Activated T-helper 1 cell treated with anti-CD3 and anti-CD28 coated beads, Interleukin-12 subunit alpha, Interleukin-12 subunit beta, Interleukin-2, Interleukin-4 antibody, amounts not matched to agents 30 ng/mL and 10 ng/mL and 1 ng/mL, durations not matched to agents 14 hours and 24 hours and 36 hours (primary cell): ENCODE data around the gene CRB2. TPM values are rescaled to one million over a fixed set of nuclear protein-coding genes. Genes with fewer than 3 reads are reported as not detected.

Source experiments
- DNase-seq: peaks from one replicate; pipeline ENCODE4 v3.0.0; 2021; ENCODE audit warnings: low spot score
- H3K27ac Mint-ChIP-seq: one replicate; pipeline ENCODE4 v1.8.0; 2021; ENCODE audit warnings: mild to moderate bottlenecking, mixed read lengths
- H3K27me3 Mint-ChIP-seq: one replicate; pipeline ENCODE4 v1.8.0; 2022; ENCODE audit warnings: mild to moderate bottlenecking, moderate library complexity, mixed read lengths; ENCODE audit not compliant: insufficient read depth
- H3K36me3 Mint-ChIP-seq: one replicate; pipeline ENCODE4 v1.8.0; 2021; ENCODE audit warnings: low read depth, mixed read lengths
- H3K4me1 Mint-ChIP-seq: one replicate; pipeline ENCODE4 v1.8.0; 2021; ENCODE audit warnings: low read depth, mixed read lengths
- H3K4me3 Mint-ChIP-seq: one replicate; pipeline ENCODE4 v1.8.0; 2021; ENCODE audit warnings: mild to moderate bottlenecking, moderate library complexity, mixed read lengths
- H3K9me3 Mint-ChIP-seq: one replicate; pipeline ENCODE4 v1.8.0; 2021; ENCODE audit warnings: mixed read lengths
- intact Hi-C: fragments of 100-400 bp; cut with micrococcal nuclease; formaldehyde crosslinking; loops from one replicate; pipeline ENCODE4 v1.15.1; 2024
- total RNA-seq: library from RNA; stranded (reverse); gene quantifications from 2 replicates; pipeline ENCODE4 v1.2.3, GENCODE V29; 2022

Gene CRB2
- total RNA-seq, 1 donor from 2014 or later, result not detected

DNA sequence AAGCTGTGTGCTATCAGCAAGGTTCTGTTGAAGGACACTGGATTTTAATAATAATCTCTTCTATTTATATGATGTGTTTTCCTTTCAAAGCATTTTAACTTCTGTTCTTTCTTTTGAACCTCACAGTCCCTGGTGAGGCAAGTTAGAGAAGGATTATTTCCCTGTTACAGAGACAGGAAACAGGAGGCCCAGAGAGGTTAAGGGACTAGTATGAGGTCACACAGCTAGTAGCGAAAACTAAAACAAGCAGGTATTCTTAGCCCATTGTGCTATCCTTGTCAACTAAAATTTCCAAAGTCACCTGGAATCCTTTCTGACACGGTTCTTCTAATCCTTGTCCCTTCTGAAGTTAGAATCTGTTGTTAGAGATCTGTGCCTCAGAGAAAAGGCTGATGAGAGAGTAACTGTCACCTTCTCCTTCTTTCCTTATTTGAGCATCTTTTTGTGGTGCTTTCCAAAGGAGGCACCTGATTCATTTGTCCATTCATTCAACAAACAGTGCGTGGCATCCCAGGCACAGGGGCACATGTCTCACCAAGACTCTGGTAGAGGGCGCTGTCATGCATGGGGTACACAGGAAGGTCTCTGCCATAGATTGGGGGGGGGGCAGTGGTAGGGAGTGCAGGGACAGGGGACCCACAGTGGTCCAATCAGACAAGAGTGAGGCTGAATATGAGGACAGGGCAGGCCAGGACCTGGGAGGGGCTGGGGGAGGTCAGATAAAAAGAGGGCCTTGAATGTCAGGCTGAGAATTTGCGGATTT, 61.5 kb downstream of the CRB2 start:
- Mint-ChIP-seq H3K4me3 (no peak overlapping the region), H3K4me1 (no peaks in the 10 kb centered on the region), H3K36me3 (no peaks in the 10 kb centered on the region), H3K27ac (no peak overlapping the region), H3K27me3 (no peaks in the 10 kb centered on the region), H3K9me3 (no peaks in the 10 kb centered on the region)
- no peak for DNase-seq
- intact Hi-C loops, result no loop called here

DNA sequence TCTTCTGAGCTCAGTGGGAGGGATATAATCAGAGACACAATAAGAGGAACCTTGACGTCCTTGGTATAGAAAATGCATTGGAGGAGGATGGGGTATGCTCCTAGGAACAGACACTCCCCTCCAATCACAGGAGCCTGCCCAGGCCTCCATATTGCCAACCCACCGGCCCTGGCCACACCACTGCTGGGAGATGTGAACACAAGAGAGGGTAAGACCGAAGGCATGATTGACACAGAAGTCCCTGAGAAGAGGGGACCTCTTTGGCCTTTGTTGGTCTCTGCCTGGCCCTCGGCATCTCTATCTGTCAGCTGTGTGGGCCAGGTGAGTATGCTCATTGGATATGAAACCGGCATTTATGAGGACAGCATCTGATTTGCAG, 62.0 kb downstream of the CRB2 start:
- DNase-seq, result no peak
- Mint-ChIP-seq H3K4me1 (no peaks in the 10 kb centered on the region), H3K4me3 (no peak overlapping the region), H3K9me3 (no peaks in the 10 kb centered on the region), H3K27ac (no peak overlapping the region), H3K36me3 (no peaks in the 10 kb centered on the region), H3K27me3 (no peaks in the 10 kb centered on the region)
- intact Hi-C loops, result no loop called here

DNA sequence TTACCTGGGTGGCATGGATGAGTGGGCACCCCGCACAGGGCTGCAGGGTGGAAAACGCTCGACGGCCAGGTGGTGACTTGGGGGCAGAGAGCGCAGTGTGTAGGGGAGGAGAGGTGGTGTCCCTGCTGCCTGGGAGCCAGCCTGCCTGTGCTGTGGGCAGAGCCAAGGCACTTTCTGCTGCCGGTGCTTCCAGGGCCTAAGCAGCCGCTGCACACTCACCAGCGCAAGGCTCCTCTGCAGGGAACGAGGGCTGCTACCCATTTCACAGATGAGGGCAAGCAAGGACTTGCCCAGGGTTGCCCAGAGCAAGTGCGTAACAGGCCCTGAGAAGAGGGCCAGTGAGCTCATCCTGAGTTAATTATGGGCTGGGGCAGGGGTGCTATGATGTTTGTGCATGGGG, 62.5 kb downstream of the CRB2 start:
- no peaks in the 10 kb centered on the region for H3K27me3 Mint-ChIP-seq
- no peak overlapping the region for H3K4me3 Mint-ChIP-seq
- no peak for DNase-seq
- H3K36me3 Mint-ChIP-seq, result no peaks in the 10 kb centered on the region
- no peaks in the 10 kb centered on the region for H3K9me3 Mint-ChIP-seq
- H3K4me1 Mint-ChIP-seq, result no peaks in the 10 kb centered on the region
- H3K27ac Mint-ChIP-seq, result no peak overlapping the region
- intact Hi-C loops, result no loop called here

DNA sequence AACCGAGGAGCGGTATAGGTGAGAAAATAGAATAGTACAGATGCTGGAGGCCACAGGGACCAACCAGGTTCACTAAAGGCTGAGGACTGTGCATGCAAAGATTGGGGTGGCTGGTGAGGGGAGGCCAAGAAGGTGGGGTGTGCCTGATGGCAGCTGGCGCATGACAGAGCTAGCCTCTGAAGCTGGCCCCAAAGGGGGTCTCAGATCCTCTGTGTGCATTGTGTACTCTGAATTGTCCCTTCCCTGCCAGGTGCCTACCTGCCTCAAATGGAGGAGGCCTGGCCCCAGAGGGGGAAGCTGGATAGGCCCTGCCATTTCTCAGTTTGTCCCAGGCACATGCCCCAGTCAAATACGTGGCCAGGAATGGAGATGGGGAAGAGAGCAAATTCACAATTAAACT, 63.1 kb downstream of the CRB2 start:
- Mint-ChIP-seq H3K9me3 (no peaks in the 10 kb centered on the region), H3K27ac (no peak overlapping the region), H3K4me3 (no peak overlapping the region), H3K4me1 (no peaks in the 10 kb centered on the region), H3K27me3 (no peaks in the 10 kb centered on the region), H3K36me3 (no peaks in the 10 kb centered on the region)
- intact Hi-C loops, result no loop called here
- no peak for DNase-seq

DNA sequence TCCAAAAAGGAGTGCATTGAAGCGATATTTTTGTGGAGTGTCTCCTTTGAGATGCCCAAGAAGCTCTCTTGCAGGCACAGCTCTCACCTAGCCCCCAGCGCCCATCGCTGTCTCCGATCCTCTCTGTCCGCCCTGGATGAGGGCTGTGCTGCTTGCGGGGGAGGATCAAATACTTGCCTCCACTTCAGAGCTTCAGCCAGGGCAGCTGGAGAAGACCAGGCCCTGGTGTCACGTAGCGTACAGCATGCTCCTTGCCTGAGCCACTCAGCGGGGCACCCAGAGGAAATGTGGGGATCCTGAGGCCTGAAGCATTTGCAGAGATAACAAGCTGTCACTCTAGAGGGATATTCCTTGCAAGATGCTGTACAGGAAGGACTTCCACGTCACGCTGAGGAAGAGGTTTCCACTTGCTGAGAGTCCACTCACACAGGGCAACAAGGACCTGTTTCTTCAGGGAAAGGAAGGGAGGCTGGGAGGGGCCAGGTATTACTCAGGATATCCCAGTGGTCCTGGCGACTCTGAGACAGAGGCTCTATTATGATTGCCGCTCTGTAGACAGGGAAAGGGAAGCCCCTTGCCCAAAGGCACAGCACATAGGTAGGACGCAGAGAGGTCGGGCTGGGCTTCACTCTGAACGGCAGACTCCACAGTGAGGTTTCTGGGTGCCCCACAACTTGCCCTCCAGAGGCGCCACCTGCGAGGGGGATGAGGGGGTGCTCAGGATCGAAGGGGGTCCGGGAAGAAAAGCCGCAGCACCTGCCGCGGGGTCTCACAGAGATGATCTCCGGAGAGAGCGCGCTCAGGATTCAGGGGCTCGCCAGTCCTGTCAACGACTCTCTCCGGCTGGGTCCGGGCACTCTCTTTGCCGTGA, 64.0 kb downstream of the CRB2 start:
- no peak for DNase-seq

DNA sequence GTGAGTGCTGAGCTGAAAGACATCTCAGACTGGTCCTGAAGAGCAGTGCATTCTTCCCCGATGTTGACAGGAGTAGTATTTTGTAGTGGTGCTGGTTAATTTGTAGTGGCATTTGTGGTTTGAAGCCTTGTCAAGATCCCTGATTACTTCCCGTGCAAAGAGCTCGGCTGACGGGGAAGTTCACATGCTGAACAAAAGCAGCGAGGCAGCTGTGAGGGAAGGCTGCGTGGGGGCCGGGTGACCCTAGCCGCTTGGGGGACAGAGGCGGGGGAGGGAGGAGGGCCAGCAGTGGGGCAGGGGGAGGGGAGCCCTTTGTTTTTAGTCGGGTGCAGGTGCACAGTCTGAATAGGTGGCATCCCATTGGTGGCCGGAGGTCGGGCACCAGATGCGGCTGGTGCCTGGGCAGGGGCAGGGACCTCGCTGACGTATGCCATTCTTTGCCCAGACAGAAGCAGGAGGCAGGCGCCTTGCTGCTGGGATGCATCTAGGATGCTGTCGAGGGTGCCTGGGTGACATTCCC, 64.7 kb downstream of the CRB2 start:
- no peaks in the 10 kb centered on the region for H3K36me3 Mint-ChIP-seq
- no peak for DNase-seq
- no peaks in the 10 kb centered on the region for H3K4me1 Mint-ChIP-seq
- no peaks in the 10 kb centered on the region for H3K27me3 Mint-ChIP-seq
- H3K27ac Mint-ChIP-seq, result no peak overlapping the region
- H3K9me3 Mint-ChIP-seq, result no peaks in the 10 kb centered on the region
- H3K4me3 Mint-ChIP-seq, result no peak overlapping the region
- intact Hi-C loops, result no loop called here

More for the DNA sequence above, 64.0 kb downstream of the CRB2 start:
- H3K4me3 Mint-ChIP-seq, result no peak overlapping the region
- H3K9me3 Mint-ChIP-seq, result no peaks in the 10 kb centered on the region
- H3K27ac Mint-ChIP-seq, result no peak overlapping the region
- no peaks in the 10 kb centered on the region for H3K36me3 Mint-ChIP-seq
- no peaks in the 10 kb centered on the region for H3K27me3 Mint-ChIP-seq
- no peaks in the 10 kb centered on the region for H3K4me1 Mint-ChIP-seq
- intact Hi-C loops, result no loop called here

DNA sequence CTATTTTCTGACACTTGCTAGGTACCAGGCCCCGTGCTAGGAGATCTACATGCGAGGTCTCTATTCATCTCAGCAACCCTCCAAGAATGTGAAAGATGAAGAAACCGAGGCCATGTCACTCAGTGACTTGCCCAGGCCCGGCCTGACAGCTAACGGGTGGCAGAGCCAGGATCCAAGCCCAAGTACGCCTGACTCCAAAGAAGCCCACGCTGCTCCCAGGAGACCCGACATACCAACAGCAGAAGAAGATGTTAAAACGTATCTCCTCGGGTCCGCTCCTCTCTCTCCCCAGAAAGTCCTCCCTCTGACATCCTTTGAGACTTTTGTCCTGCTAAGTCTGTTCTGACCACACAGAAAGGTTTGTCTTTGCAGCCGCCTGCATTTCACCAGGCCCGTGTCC, 65.2 kb downstream of the CRB2 start:
- intact Hi-C loops, result no loop called here
- no peaks in the 10 kb centered on the region for H3K27me3 Mint-ChIP-seq
- no peak overlapping the region for H3K27ac Mint-ChIP-seq
- H3K4me1 Mint-ChIP-seq, result no peaks in the 10 kb centered on the region
- H3K9me3 Mint-ChIP-seq, result no peaks in the 10 kb centered on the region
- no peak for DNase-seq
- no peak overlapping the region for H3K4me3 Mint-ChIP-seq
- no peaks in the 10 kb centered on the region for H3K36me3 Mint-ChIP-seq

DNA sequence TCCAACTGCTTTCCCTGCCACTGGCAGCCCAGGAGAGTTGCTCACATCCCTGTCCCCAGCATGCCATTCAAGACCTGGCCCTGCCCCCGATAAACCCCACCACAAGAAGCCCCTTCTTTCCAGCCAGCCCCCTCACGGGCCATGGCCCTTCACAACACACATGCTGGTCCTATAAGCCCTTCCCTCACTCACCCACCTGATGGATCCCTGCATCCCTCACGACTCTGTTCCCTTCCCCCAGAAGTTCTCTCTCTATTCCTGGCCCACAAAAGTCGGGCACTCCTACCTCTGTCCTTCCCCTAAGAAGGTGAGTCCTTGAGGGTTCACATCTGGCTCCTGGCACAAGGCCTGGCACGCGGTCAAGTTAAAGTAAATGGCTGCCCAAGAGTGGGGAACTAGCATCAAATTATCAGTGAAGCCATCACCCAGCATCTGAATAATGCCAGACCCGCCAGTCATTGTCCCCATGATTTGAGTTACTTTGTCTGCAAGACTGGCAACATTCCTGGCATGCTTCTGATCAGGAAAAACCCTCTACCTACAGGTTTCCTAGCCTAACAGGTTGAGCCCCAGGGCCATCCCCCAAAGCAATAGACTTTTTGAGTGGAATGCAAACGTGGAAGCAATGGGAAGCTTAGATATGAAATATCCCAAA, 65.9 kb downstream of the CRB2 start:
- H3K9me3 Mint-ChIP-seq, result no peaks in the 10 kb centered on the region
- no peaks in the 10 kb centered on the region for H3K27me3 Mint-ChIP-seq
- no peaks in the 10 kb centered on the region for H3K4me1 Mint-ChIP-seq
- DNase-seq, result no peak
- no peaks in the 10 kb centered on the region for H3K36me3 Mint-ChIP-seq
- intact Hi-C loops, result no loop called here
- no peak overlapping the region for H3K27ac Mint-ChIP-seq
- H3K4me3 Mint-ChIP-seq, result no peak overlapping the region

DNA sequence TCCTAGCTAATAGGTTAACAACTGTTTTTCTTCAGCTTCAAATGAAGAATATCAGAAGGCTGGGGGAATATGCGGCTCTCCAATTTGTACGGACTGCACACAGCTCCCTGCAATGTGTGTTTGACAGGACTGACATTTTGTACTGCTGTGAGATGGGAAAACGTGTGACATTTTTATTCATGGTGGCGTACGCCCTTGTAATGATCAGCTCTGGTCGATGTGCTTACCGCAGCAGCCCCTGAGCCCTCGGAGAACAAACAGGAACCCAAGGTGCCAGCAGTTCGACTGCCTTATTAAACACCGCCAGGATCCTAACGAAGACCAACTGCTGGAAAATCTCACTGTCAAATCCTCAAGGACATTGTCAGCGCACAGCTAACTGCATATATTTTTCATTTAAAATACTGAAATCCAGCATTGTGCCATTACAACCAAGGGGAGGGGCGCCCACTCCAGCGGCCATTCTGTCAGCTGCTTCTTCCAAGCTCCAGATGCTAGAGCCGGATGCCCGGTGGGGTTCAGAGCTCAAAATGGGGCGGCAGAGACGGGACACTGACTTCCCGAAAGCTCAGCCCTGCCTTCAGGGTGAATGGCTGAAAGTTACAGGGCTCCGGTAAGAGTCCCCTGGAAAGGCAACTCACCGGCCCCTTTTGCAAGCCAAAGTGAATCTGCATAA, 66.8 kb downstream of the CRB2 start:
- Mint-ChIP-seq H3K27me3 (no peaks in the 10 kb centered on the region), H3K36me3 (no peaks in the 10 kb centered on the region), H3K9me3 (no peaks in the 10 kb centered on the region), H3K4me1 (no peaks in the 10 kb centered on the region), H3K27ac (no peak overlapping the region), H3K4me3 (no peak overlapping the region)
- no peak for DNase-seq
- intact Hi-C loops, result no loop called here

DNA sequence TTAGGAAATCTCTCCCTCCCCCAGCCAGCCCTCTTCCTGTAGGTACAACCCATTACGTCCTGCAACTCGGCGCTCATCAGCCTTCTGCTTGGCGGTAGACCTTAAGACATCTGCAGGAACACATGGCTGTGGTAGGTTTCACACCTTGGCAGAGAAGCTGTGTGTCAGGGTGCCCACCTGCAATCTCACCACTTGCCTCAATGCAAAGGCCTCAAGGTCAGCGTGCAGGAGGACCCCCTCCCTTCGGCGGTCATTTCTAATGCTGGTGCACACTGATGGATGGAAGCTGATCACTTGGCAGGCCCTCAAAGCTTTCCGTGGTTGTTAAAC, 67.3 kb downstream of the CRB2 start:
- Mint-ChIP-seq H3K27me3 (no peaks in the 10 kb centered on the region), H3K4me1 (no peaks in the 10 kb centered on the region), H3K9me3 (no peaks in the 10 kb centered on the region), H3K36me3 (no peaks in the 10 kb centered on the region), H3K27ac (no peak overlapping the region), H3K4me3 (no peak overlapping the region)
- DNase-seq, result no peak
- intact Hi-C loops, result no loop called here

DNA sequence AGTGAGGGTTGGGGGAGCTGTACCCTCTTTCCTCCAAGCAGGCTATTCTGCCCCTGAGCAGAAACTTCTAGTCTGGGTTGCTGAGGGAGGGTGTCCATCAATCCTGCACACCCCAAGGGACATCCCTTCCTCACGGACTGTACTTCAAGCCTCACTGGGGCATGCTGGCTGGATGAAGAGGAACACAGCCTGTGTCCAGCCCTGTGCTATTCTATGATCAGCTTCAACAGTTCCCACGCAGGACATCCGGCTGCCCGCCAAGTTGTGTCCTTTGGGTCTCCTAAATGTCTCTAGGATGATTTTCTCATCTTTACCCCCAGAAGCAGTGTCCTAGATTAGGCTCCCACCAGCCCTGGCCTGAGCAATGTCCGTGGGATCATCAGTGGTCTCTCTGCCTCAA, 68.1 kb downstream of the CRB2 start:
- intact Hi-C loops, result no loop called here
- Mint-ChIP-seq H3K27me3 (no peaks in the 10 kb centered on the region), H3K36me3 (no peaks in the 10 kb centered on the region)

DNA sequence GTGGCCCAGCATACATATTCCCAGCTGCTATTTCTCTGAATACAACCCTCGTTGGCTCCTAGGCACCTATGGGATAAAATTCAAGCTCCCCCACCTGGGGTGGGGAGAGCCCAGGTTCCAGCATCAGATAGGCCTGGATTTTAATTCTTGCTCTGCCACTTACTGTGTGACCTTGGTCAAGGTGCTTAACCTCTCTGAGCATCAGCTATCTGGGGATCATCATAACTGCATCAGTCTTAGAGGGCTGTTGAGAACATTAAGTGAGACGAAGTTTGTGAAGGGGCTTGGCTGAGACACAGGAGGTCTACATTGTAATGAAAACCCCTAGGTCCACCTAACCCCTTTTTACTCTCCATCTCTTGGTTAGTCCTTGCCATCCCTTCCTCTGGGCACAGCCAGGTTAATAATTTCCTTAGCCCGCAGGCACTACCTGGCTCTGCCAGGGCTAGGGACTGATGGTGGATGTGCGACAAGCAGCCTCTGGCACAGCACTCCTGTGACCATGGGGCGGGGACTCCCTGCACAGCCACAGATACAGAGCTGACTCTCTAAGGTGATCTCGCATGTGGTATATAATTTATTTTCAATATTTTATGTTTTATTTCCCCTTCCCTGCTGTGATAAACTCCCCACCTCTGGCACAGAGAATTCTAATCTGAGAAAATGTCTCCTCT, 68.7 kb downstream of the CRB2 start:
- intact Hi-C loops, result no loop called here
- Mint-ChIP-seq H3K4me3 (no peak overlapping the region), H3K4me1 (no peaks in the 10 kb centered on the region), H3K27ac (no peak overlapping the region), H3K36me3 (no peaks in the 10 kb centered on the region), H3K27me3 (no peaks in the 10 kb centered on the region), H3K9me3 (no peaks in the 10 kb centered on the region)
- no peak for DNase-seq

More for the DNA sequence above, 68.1 kb downstream of the CRB2 start:
- no peaks in the 10 kb centered on the region for H3K9me3 Mint-ChIP-seq
- no peaks in the 10 kb centered on the region for H3K4me1 Mint-ChIP-seq
- no peak overlapping the region for H3K4me3 Mint-ChIP-seq
- no peak for DNase-seq
- no peak overlapping the region for H3K27ac Mint-ChIP-seq
